Transverse colon (tissue), 3 donors: ENCODE results near the gene SLAMF1.

Source experiments
- EP300 ChIP-seq: sonication (generic); formaldehyde crosslinking; IDR thresholded peaks from one replicate; pipeline ENCODE4 v1.6.1; 2017; ENCODE audit warnings: antibody characterized with exemption, low read depth
- TF ChIP-seq, protein P1 (sequence below), 5 experiments: fragments of 200-600 bp in 3 of 5; fragments of 450-650 bp in 2 of 5; sonication (generic) in 3 of 5; IDR thresholded peaks; 1 replicate in 2 of 5; 2 replicates in 3 of 5; pipeline ENCODE4 v1.5.1; 2016 to 2017; ENCODE audit warnings: antibody characterized with exemption in 5 of 5, inconsistent platforms in 3 of 5, mild to moderate bottlenecking in 2 of 5, moderate library complexity in 1 of 5

DNA sequence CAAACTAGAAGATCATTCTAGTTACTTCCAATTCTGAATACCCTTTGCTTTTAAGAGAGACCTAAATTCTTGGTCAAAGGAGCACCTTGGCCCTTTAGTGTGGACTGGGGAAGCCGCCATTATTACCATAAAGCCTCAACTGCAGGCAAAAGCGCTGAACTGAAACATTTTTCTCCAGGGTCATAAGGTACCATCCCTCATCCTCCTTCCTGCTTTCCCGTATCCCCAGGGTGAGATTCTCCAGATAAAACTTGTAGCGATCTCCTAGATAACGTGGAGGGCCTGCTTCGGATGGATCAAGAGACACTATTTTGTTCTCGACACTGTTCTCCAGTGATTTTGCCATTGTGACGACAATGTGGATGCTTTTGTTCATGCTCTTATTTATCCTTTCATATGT, 9.8 kb downstream of the SLAMF1 start:
- TF ChIP-seq EP300: no peak
- TF ChIP-seq, protein P1, sequence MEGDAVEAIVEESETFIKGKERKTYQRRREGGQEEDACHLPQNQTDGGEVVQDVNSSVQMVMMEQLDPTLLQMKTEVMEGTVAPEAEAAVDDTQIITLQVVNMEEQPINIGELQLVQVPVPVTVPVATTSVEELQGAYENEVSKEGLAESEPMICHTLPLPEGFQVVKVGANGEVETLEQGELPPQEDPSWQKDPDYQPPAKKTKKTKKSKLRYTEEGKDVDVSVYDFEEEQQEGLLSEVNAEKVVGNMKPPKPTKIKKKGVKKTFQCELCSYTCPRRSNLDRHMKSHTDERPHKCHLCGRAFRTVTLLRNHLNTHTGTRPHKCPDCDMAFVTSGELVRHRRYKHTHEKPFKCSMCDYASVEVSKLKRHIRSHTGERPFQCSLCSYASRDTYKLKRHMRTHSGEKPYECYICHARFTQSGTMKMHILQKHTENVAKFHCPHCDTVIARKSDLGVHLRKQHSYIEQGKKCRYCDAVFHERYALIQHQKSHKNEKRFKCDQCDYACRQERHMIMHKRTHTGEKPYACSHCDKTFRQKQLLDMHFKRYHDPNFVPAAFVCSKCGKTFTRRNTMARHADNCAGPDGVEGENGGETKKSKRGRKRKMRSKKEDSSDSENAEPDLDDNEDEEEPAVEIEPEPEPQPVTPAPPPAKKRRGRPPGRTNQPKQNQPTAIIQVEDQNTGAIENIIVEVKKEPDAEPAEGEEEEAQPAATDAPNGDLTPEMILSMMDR (IDR thresholded peaks at IDR 0.05): no peak
